Transverse colon (tissue), 4 donors: ENCODE results near the gene USP20. TPM values are rescaled to one million over a fixed set of nuclear protein-coding genes. Genes with fewer than 3 reads are reported as not detected.
A peak's percentile ranks its signal among the peaks of the same experiment; 100 is the strongest.

Source experiments
- DNase-seq: peaks from one replicate; pipeline ENCODE4 v3.0.0-alpha.2; 2019
- H3K27ac ChIP-seq, 4 donors: fragments of 200-600 bp; sonication (generic); 2 replicates each; pipeline ENCODE4 v1.5.1; 2016 to 2018; ENCODE audit warnings: inconsistent platforms in 4 of 4
- H3K27me3 ChIP-seq: fragments of 200-600 bp; sonication (generic); 2 replicates; pipeline ENCODE4 v1.5.1; 2017; ENCODE audit warnings: inconsistent platforms
- H3K36me3 ChIP-seq, 4 donors: fragments of 200-600 bp; sonication (generic); 2 replicates each; pipeline ENCODE4 v1.5.1; 2017 to 2019; ENCODE audit warnings: inconsistent platforms in 4 of 4
- H3K4me1 ChIP-seq, 4 donors: fragments of 200-600 bp; sonication (generic); 2 replicates each; pipeline ENCODE4 v1.5.1; 2017 to 2020; ENCODE audit warnings: inconsistent platforms in 4 of 4
- H3K4me3 ChIP-seq, 4 donors: fragments of 200-600 bp; sonication (generic); 1 replicate in 1 of 4; 2 replicates in 3 of 4; pipeline versions ENCODE4 v1.5.1 to v1.6.1; 2017 to 2019; ENCODE audit warnings: inconsistent platforms in 4 of 4
- H3K9me3 ChIP-seq, 2 donors: fragments of 200-600 bp; sonication (generic); 2 replicates each; pipeline ENCODE4 v1.5.1; 2017 to 2019; ENCODE audit warnings: inconsistent platforms in 2 of 2
- CTCF ChIP-seq, 5 experiments: fragments of 200-600 bp in 3 of 5; fragments of 450-650 bp in 2 of 5; sonication (generic) in 3 of 5; IDR thresholded peaks; 1 replicate in 2 of 5; 2 replicates in 3 of 5; pipeline ENCODE4 v1.5.1; 2016 to 2017; ENCODE audit warnings: antibody characterized with exemption in 5 of 5, inconsistent platforms in 3 of 5, mild to moderate bottlenecking in 2 of 5, moderate library complexity in 1 of 5
- EP300 ChIP-seq: sonication (generic); formaldehyde crosslinking; IDR thresholded peaks from one replicate; pipeline ENCODE4 v1.6.1; 2017; ENCODE audit warnings: antibody characterized with exemption, low read depth
- POLR2A ChIP-seq: fragments of 450-650 bp; IDR thresholded peaks from one replicate; pipeline ENCODE4 v1.6.1; 2016; ENCODE audit warnings: antibody characterized with exemption, mild to moderate bottlenecking, moderate library complexity
- POLR2AphosphoS5 ChIP-seq, 3 donors: sonication (generic); formaldehyde crosslinking; IDR thresholded peaks; one replicate each; pipeline ENCODE4 v1.6.1; 2016; ENCODE audit warnings: antibody characterized with exemption in 3 of 3
- WGBS, 2 donors: methylation state at CpG; one replicate each; pipeline ENCODE4 v1.1.5; 2018; ENCODE audit warnings: low coverage in 1 of 2; 5-methylcytosine and 5-hydroxymethylcytosine counted together
- in situ Hi-C, 4 donors: fragments of 200-750 bp; cut with MboI; loops; one replicate each; pipeline versions ENCODE4 v1.15.0 to v1.15.1; 2017; ENCODE audit warnings: low sequenced_read_pairs in 3 of 4, low pct_ligation_motif_present in 1 of 4, low pct_unique_long_range_greater_than_20kb in 1 of 4
- intact Hi-C: fragments of 100-400 bp; cut with DNase I; formaldehyde crosslinking; loops from one replicate; pipeline ENCODE4 v1.15.1; 2023; ENCODE audit warnings: low total_unique reads
- total RNA-seq, 4 donors: library from RNA; depleted of rRNA; stranded (reverse); fragments of >200 nt; gene quantifications; one replicate each; pipeline ENCODE4 v1.1.0, GENCODE V29; 2016

The USP20 gene
- total RNA-seq, 4 donors from 2014 or later = 18.3 to 40.0 (median 25.3) TPM

GRCh38 chr9:129868023-129868871 lies 33.0 kb downstream of the USP20 start:
- intact Hi-C loops = no loop called here

GRCh38 chr9:129868872-129869486 lies 33.7 kb downstream of the USP20 start:
- intact Hi-C loops = no loop called here
- Histone ChIP-seq H3K4me1 (no peaks in the 10 kb centered on the region), H3K36me3 (peaks cover 0 to 6% (median 2%) of the 10 kb centered on the region in 4 donors), H3K4me3 (no peak overlapping the region), H3K9me3 (no peaks in the 10 kb centered on the region), H3K27me3 (no peaks in the 10 kb centered on the region), H3K27ac (peak overlapping the region in 3 of 4 donors; percentile 1 to 51 (median 27))
- peak; percentile 68 for DNase-seq
- TF ChIP-seq POLR2A (peak; percentile 3), EP300 (no peak)
- in situ Hi-C loops = no loop called here
- 83% methylated on average over 28 of the region's 28 CpGs; no CpG with 5 or more reads in 1 of the 2 donors for WGBS, 2 donors

More at GRCh38 chr9:129868023-129868871, 33.0 kb downstream of the USP20 start:
- H3K9me3 ChIP-seq = no peaks in the 10 kb centered on the region
- DNase-seq = no peak
- no peaks in the 10 kb centered on the region for H3K4me1 ChIP-seq
- H3K27ac ChIP-seq = peak overlapping the region in 2 of 4 donors; percentile 7 to 17
- H3K36me3 ChIP-seq = peaks cover 0 to 3% (median 1%) of the 10 kb centered on the region in 4 donors
- TF ChIP-seq CTCF (IDR thresholded peaks at IDR 0.05) = no peak
- TF ChIP-seq POLR2A = no peak
- TF ChIP-seq POLR2AphosphoS5 (IDR thresholded peaks at IDR 0.05) = no peak
- TF ChIP-seq EP300 = no peak
- H3K27me3 ChIP-seq = no peaks in the 10 kb centered on the region
- WGBS, 2 donors = 78 to 89% methylated on average over 4 to 34 of the region's 48 CpGs
- no peak overlapping the region for H3K4me3 ChIP-seq
- in situ Hi-C loops = no loop called here

GRCh38 chr9:129869585-129870501 lies 34.6 kb downstream of the USP20 start:
- TF ChIP-seq CTCF (IDR thresholded peaks at IDR 0.05) = no peak
- no peak for TF ChIP-seq EP300
- TF ChIP-seq POLR2A = no peak
- H3K27me3 ChIP-seq = no peaks in the 10 kb centered on the region
- H3K4me1 ChIP-seq = no peaks in the 10 kb centered on the region
- no peak for DNase-seq
- 86% methylated on average over 23 of the region's 24 CpGs; no CpG with 5 or more reads in 1 of the 2 donors for WGBS, 2 donors
- no peak overlapping the region for H3K4me3 ChIP-seq
- intact Hi-C loops = loop anchor here (5.0 to 10.0 kb wide), 2 partner anchors 465 to 1348 kb away; no protein-coding TSS in a partner anchor
- in situ Hi-C loops = no loop called here
- peak overlapping the region in 3 of 4 donors; percentile 1 to 51 (median 27) for H3K27ac ChIP-seq
- peaks cover 0 to 11% (median 3%) of the 10 kb centered on the region in 4 donors for H3K36me3 ChIP-seq
- H3K9me3 ChIP-seq = no peaks in the 10 kb centered on the region

- no peak overlapping the region for H3K4me3 ChIP-seq
- H3K27ac ChIP-seq = no peak overlapping the region
- no peaks in the 10 kb centered on the region for H3K27me3 ChIP-seq
- H3K36me3 ChIP-seq = peaks cover 0 to 12% (median 5%) of the 10 kb centered on the region in 4 donors
- H3K4me1 ChIP-seq = no peaks in the 10 kb centered on the region
- in situ Hi-C loops = no loop called here
- TF ChIP-seq CTCF (IDR thresholded peaks at IDR 0.05) (no peak), POLR2A (no peak), POLR2AphosphoS5 (IDR thresholded peaks at IDR 0.05) (no peak)
- 90 to 100% methylated on average over 3 to 11 of the region's 11 CpGs for WGBS, 2 donors
- no peak for DNase-seq
- intact Hi-C loops = loop anchor here (5.0 to 10.0 kb wide), 2 partner anchors 464 to 1349 kb away; no protein-coding TSS in a partner anchor
- H3K9me3 ChIP-seq = no peaks in the 10 kb centered on the region
Measured at GRCh38 chr9:129871046-129871445, 35.8 kb downstream of the USP20 start.
